ENCODE data around the gene SPRED1. TPM values are rescaled to one million over a fixed set of nuclear protein-coding genes. Genes with fewer than 3 reads are reported as not detected.
"Not testable (repeated sequence)": the region's sequence is repeated elsewhere in the genome, so short reads cannot be mapped to it uniquely, and the experiment has no call there.

The SPRED1 gene
- total RNA-seq, 1 donor from 2014 or later = 7.3 TPM

- intact Hi-C loops (cut with micrococcal nuclease) = no loop called here
- no peak for ATAC-seq
- no peak for DNase-seq
Measured at GRCh38 chr15:38228618-38229017, 24.0 kb upstream of the SPRED1 start.

DNA sequence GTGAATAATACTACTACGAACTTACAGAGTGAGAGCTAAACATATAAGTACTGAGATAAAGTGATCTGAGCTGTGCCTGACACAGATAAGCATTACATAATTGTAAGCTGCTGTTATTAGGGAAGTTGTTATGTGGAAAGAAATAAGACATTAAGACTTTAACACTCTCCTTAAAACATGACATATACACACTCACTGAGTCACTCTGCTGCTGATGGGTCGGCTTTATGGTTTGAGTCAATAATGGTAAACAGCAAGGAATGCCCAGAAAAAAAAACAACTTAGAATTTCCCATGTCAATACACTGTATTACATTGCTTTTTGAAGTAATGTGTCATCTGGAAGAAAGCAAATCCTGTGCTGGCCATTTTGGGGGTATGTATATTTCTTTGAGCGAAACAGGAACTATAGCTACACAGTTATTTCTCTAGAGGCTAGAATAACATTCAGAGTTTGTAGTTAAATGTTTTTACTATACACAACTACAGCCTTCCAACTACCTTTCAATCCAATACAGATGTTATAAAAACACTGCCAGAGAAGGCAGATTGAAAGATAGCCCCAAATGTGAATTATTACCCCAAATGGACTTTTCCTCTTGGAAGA is 22.8 kb upstream of the SPRED1 start:
- ATAC-seq (no peak), DNase-seq (no peak)
- intact Hi-C loops (cut with micrococcal nuclease) = no loop called here

- no peak for DNase-seq
- intact Hi-C loops (cut with micrococcal nuclease) = no loop called here
- peak; percentile 92 for ATAC-seq
Measured at GRCh38 chr15:38231436-38231835, 21.2 kb upstream of the SPRED1 start.

DNA sequence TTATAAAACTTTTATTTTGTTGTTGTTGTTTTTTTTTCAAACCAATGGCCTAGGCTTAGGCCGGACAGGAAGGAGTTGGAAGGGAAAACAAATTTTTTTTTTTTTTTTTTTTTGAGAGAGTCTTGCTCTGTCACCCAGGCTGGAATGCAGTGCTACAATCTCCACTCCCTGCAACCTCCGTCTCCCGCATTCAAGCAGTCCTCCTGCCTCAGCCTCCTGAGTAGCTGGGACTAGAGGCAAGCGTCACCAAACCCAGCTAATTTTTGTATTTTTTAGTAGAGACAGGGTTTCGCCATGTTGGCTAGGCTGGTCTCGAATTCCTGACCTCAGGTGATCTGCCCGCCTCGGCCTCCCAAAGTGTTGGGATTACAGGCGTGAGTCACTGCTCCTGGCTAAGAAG is 15.6 kb upstream of the SPRED1 start:
- intact Hi-C loops (cut with micrococcal nuclease); ATAC-seq; DNase-seq: not testable (repeated sequence)

DNA sequence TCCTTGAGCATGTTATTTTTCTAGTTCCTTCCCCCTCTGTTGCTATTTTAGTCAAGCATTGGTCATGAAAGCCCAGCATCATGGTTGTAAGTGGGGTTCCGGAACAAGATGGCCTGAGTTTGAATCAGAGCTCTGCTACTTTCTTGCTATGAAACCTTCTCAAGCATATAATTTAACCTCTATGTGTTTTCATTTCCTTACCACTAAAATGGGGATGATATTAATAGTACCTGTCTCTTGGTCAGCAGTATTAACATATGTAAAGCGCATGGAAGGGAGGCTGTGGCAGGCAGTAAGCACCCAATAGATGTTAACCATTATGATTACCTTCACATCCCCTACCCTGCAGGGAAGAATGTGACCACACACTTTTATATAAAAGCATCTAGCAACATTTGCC is 14.3 kb upstream of the SPRED1 start:
- DNase-seq (no peak), ATAC-seq (no peak)
- intact Hi-C loops (cut with micrococcal nuclease) = no loop called here

DNA sequence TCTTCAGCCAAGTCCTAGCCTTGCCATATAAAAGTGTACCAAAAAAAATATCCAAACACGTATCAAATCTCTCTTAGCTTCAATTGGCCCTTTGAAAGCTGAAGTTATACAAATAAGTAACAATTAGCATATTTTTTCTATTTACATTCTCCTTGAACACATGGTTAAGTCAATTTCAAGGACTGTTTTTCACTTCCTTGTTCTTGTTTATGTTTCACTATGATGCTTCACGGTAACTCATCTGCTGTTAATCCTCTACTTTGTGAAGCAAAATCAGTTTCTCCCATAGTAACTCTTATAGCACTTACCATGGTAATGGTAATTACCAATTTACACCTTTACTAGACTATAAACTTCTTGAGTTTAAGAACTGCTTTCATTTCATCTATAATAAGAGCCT is 10.6 kb upstream of the SPRED1 start:
- intact Hi-C loops (cut with micrococcal nuclease) = no loop called here
- DNase-seq (no peak), ATAC-seq (no peak)

DNA sequence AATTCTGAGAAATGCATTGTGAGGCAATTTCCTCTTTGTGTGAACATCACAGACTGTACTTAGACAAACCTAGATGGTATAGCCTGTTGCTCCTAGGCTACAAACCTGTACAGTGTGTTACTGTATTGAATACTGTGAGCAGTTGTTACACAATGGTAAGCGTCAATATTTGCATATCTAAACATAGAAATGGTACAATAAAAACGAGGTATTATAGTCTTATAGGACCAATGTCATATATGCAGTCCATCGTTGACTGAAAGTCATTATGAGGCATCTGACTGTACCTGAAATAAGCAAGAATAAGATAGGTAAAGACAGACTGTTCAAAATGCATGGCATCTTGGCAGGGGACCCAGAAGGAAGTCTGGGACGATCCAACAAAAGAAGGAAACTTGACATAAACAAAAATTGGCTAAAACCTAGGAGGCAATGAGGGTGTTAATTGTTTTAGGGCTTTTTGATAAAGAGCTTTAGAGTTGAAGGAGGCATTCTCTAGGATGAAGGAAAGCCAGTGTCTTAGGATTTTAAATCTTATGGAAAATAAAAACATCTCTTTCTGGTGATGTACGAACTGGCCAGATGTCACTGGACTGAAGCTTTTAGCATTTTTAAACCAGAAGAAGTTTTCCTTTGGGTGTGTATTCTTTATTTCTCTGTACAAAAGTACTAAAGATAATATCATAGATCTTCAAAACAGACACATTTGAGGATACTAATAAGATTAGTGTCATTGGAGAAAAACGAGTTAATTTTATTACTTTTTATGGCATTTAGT is 9.2 kb upstream of the SPRED1 start:
- DNase-seq (no peak), ATAC-seq (no peak)
- intact Hi-C loops (cut with micrococcal nuclease) = no loop called here

GRCh38 chr15:38247336-38247735 is 5.3 kb upstream of the SPRED1 start:
- intact Hi-C loops (cut with micrococcal nuclease) = no loop called here
- no peak for DNase-seq
- no peak for ATAC-seq

GRCh38 chr15:38253351-38253781 is 730 bp downstream of the SPRED1 start:
- DNase-seq = no peak
- intact Hi-C loops (cut with micrococcal nuclease) = loop anchor here (10.0 kb wide), 1 partner anchor 179 kb away; no protein-coding TSS in a partner anchor
- no peak for ATAC-seq

GRCh38 chr15:38254051-38254883 is 1.6 kb downstream of the SPRED1 start:
- ATAC-seq (no peak), DNase-seq (peak; percentile 35)
- intact Hi-C loops (cut with micrococcal nuclease) = loop anchor here (10.0 kb wide), 1 partner anchor 179 kb away; no protein-coding TSS in a partner anchor

GRCh38 chr15:38255690-38256089 is 3.1 kb downstream of the SPRED1 start:
- DNase-seq (no peak), ATAC-seq (no peak)
- intact Hi-C loops (cut with micrococcal nuclease) = loop anchor here (5.0 to 10.0 kb wide), 2 partner anchors 87 to 181 kb away; no protein-coding TSS in a partner anchor

DNA sequence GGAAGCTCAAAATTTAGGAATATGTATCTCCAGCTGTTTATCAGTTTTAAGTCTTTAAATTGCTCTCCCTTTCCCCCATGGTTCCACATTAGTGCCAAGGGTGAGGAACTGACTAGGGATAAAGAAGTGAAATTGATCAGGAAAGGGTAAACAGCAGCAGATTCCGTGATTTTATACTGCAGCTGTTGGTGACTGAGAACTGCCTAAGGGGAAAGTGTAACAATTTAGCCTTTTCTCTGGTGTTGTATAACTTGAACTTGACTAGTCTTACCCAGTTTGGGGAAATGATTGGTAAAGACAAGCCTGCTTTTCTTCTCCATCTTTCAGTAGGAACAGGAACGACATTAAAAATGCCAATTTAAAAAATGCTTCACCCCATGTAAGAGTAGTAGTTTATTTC is 5.0 kb downstream of the SPRED1 start:
- intact Hi-C loops (cut with micrococcal nuclease) = loop anchor here (5.0 to 10.0 kb wide), 2 partner anchors 85 to 183 kb away; no protein-coding TSS in a partner anchor
- ATAC-seq (no peak), DNase-seq (no peak)

GRCh38 chr15:38259134-38259533 is 6.5 kb downstream of the SPRED1 start:
- ATAC-seq = no peak
- intact Hi-C loops (cut with micrococcal nuclease) = loop anchor here (5.0 to 10.0 kb wide), 2 partner anchors 83 to 184 kb away; no protein-coding TSS in a partner anchor
- no peak for DNase-seq

DNA sequence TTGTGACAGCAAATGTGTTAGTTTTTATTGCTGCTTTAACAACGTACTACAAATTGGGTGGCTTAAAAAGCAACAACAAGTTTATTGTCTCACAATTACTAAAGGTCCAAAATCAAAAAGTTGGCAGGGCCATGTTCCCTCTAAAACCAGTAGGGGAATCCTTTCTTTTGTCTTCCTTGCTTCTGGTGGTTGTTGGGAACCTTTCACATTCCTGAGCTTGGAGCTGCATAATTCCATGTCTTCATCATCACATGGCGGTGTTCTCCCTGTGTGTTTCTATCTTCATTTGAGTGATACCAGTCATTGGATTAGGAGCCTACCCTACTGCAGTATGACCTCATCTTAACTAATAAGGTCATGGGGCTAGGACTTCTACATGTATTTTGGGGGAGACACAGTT is 7.4 kb downstream of the SPRED1 start:
- ATAC-seq (no peak), DNase-seq (no peak)
- intact Hi-C loops (cut with micrococcal nuclease) = no loop called here

DNA sequence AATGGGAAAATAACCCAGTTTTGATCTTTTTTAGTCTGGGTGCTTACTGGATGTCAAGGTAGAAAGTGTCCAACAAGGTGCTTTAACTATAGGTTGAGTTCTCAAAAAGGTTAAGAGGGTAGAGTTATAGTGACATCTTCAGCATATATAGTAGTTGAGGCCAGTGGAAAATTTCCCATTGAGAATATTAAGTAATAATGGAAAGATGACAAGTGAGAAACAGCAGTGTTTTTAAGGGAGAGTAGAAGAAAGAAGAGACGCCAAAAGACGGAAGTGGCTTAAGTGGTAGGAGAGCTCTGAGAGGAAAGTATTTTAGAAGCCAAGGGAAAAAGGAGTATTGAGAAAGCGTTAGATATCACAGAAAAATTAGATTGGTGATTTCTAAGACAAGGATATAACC is 10.6 kb downstream of the SPRED1 start:
- no peak for DNase-seq
- no peak for ATAC-seq
- intact Hi-C loops (cut with micrococcal nuclease) = no loop called here

DNA sequence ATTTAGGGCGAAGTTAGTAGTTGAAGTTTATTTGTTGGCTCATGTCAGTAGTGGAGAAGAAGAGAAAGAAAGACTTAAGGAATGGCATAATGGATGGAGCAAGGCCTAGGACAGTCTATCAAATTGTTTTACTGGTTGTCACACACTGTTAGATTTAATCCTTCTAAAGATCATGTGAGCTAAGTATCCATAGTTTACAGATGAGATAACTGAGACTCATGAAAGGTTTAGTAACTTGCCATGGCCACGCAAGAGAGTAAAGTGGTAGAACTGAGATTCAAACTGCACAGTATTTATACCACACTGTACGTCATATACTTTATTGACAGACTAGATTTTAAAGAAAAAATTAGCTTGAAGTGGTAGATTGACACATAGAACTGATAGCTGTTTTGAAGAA is 11.4 kb downstream of the SPRED1 start:
- DNase-seq (no peak), ATAC-seq (no peak)
- intact Hi-C loops (cut with micrococcal nuclease) = no loop called here

GRCh38 chr15:38266247-38266986 is 13.8 kb downstream of the SPRED1 start:
- intact Hi-C loops (cut with micrococcal nuclease) = no loop called here
- ATAC-seq = peak; percentile 41
- DNase-seq = no peak

- DNase-seq (no peak), ATAC-seq (no peak)
- intact Hi-C loops (cut with micrococcal nuclease) = no loop called here
Measured at GRCh38 chr15:38267421-38268022, 14.9 kb downstream of the SPRED1 start.

DNA sequence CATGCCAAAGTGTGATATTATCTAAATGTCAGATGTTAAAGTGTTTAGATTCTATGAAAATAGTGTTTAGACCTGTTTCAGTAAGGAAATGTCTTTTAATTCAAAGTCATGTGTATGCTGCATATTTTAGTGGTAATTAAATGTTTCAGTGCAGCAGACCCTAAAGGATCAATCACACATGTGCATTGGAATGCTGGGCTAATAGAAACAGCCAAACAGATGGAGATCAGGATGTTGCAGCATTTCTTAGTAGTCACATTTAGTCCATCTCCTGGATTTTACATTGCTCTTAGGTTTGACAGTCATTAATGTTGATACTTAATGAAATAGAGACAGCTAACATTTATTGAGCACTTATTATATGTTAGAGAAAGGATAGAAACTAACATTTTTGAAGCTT is 18.5 kb downstream of the SPRED1 start:
- intact Hi-C loops (cut with micrococcal nuclease) = no loop called here
- ATAC-seq (no peak), DNase-seq (no peak)
